Germinal center (tissue), 1 donor: Measurements from ENCODE around the gene GRIP2.

Experiments
- DNase-seq: peaks from one replicate; pipeline ENCODE4 v3.0.0; 2012; ENCODE audit warnings: mixed read lengths, low spot score

GRIP2 gene

DNA sequence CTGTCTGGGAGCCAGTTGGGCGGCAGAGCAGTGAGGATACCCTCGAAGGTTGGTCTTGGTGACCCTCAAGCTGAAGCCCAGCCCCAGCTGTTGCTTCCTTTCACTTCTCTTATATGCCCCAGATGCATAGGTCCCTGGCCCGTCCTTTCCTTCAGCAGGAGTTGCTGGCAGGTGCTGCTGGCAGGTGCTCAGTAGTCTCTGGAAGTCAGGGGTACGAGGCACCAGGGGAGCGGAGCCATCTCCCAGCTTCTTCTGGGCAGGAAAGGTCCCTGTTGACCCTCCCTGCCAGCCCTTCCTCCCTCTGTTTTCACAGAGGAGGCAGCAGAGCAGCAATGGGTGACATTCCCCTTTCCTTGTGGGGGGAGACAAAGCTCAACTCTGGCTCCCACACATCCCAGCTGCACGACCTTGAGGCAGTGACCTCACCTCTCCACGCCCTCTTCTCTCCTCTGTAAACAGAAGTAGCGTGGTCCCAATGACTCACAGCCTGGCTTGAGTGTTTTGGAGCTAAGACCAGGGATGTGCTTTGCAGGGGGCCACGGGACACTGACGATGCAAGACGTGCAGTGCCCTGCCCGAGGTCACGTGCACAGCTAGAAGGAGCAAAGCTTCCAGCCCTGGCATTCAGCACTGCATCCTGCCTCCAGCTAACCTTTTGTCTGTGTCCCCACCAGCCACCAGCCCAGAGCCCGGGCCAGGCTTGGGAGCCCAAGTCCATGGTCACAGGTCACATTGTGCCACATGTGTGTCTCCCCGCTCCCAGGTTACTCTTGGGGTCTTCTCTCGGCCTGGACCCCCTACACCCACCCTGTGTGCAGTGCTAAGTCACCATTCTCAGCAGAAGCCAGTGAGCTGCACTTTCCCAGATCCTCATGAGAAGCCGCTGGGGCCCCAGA lies 88.0 kb downstream of the GRIP2 start:
- DNase-seq: no peak

DNA sequence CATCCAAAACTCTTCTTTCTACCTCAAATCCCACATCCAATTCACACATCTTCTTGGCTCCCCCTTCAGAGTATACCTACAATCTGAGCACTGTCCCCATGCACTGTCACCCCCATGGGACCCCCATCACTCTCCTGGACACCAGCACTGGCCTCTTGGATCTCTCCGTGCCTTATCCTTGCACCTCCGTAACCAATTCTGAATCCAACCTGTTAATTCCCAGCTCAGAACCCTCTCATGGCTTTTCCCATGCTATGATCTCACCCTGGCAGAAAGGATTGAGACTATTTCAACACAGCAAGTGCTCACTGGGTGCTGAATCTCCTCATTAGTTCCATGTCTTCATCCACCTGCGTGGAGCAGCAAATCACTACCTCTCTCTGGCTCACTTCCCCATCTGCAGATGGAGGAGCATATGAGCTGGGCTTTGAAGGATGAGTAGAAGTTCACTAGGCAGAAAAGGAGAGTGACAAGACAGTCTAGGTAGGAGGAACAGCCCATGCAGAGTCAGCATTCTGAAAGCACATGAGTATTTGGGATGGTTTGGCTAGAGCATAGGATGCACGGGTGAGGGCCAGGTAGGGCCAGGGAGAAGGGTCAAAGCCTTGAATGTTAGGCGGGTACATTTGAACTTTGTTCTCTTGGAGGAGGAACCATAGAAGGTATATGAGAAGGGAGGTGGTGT lies 89.1 kb downstream of the GRIP2 start:
- no peak for DNase-seq

DNA sequence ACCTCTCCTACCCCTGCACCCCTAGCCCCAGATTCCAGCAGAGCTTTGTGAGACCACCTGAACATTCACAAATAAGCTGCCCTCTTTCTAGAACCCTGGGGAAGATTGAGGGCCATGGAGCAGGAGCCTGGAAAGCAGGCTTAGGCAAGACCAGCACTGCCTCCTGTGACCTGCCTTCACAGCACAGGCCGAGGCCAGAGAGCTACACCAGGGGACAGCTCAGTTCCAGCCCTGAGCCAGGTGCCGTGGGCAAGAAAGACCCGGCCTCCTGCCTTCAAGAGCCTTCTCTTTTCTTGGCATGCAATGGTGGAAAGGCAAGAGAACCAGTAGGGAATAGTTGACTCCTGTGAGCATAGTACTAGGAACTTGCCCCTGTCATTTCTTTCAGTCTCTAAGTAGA lies 89.6 kb downstream of the GRIP2 start:
- DNase-seq: no peak

DNA sequence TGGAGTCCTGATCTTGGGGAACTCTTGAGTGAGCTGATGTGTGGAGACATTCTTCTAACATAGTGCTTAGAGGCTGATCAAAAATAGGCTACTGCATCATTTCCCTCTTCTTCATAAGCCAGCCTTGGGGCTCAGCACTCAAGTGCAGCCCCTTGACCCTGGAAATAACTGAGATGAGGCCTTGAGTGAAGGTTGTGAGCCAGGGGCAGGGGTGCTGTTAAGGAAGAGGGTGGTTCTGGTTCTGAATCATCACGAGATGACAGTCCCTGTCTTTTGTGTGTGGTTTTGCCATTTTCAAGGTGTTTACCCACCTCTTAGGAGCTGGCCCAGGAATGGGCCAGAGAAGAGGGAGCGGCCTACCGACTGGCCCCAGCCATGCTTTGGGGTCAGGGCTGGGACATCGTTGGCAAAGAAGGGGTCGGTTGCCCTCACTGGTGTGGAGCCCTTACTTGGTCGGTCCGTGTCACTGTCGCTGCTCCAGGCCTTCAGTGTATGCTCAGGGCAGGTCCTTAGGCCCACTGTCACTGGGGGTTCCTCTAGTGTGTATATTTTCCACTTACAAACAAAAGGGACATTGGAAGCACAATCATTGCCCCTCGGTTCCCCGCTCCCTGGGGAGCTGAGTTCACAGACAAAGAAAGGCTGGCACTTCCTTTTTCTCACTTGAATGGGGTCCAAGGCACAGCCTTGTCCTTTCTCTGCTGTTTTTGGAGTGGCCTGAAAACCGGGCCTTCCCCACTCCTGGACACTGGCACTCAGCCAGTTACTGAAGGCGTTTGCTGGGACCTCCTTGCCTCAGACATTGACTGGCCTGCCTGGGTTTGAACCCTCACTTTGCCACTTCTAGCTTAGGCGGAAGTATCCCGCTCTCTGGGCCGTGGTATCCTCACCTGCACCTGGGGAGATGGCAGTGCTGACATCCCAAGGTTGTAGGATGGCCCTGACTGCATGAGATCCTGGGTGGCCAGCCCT lies 91.1 kb downstream of the GRIP2 start:
- no peak for DNase-seq

DNA sequence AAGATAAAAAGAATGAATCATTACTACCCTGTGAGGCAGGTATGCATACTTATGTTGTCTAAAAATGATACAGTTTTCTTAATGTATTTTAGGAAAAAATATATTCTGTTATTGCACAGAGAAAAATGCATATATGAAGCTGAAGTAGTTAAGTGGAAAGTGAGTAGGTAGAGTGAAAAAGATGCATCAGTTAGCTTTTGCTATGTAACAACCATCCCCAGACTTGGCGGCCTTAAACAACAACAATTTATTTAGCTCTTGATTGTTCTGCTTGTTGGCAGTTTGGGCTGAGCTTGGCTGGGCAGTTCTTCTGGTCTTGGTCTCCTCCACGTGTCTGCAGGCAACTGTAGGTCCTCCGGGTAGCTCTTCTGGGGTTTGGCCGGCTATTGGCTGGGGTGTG lies 92.1 kb downstream of the GRIP2 start:
- DNase-seq: no peak

DNA sequence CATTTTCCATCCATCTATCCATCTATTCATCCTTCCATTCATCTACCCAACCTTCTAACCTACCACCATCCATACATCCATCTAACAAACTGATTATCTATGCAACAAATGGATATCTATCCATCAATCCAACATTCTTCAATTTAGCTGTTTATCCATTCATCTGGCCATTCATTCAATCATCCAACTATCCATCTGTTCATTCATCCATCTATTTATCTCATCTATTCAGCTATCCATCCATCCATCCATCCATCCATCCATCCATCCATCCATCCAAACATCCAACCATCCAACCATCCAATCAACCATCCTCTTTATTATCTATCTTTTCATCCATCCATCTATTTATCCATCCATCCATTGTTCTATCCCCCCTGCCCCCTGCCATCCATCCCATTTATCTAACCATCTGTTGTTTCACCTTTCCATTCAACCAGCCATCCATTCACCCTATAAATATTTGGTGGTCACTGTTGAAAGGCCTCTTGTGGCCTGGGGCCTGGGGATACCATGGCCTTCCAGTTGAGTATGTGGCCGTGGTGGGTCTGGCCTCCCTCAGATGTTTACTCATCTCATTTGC lies 93.1 kb downstream of the GRIP2 start:
- DNase-seq: no peak

DNA sequence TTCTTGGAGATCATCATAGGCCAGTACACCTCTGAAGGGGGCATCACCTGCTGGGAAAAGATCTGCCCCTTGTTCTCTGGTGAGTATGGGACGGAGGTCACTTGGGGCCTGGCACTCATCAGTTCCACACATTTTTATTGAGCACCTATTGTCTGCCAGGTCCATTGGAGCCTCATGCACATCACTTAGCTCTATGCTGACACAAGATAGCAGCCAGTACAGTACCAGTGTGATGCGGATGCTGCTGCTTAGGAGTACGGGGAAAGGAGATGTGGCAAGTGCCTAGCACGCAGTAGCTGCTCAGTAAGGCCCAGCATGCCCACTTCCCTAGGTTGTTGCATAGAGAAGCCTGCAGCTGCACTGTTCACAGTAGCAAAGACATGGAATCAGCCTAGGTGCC lies 94.4 kb downstream of the GRIP2 start:
- no peak for DNase-seq

DNA sequence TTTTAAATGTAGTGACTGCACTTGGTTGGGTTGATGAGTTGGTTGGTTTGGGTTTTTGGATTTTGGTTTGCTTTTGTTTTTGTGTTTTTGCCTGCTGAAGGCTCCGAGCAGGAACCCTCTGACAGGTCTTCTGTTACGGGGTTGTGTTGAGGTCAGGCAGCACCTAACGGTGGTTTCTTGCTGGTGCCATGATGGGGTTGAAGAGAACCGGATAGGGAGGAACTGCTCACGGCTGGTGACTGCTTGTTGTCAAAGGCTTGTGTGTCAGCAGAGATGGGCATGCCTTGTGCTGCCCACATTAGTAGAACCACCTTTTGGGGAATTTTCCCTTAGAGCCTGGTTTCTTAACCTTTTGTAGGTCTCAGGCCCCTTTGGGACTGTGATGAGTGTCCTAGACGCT lies 95.8 kb downstream of the GRIP2 start:
- DNase-seq: no peak

DNA sequence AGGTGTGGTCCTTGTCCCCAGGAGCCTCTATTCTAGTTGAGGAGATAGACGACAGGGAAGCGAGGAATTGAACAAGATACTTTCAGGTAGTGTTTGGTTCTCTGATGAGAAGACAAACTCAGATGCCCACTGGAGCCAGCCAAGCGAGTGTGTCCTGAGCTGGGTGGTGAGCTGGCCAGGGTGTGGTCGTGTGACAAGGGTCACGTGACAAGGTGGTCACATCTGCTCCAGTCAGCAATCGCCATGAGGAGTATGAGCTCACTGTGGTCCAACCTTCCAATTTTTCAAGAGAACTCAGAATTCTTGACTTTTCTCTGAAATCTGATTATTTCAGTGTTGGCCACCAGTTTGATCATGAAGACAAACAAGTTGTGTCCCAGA lies 98.2 kb downstream of the GRIP2 start:
- no peak for DNase-seq

DNA sequence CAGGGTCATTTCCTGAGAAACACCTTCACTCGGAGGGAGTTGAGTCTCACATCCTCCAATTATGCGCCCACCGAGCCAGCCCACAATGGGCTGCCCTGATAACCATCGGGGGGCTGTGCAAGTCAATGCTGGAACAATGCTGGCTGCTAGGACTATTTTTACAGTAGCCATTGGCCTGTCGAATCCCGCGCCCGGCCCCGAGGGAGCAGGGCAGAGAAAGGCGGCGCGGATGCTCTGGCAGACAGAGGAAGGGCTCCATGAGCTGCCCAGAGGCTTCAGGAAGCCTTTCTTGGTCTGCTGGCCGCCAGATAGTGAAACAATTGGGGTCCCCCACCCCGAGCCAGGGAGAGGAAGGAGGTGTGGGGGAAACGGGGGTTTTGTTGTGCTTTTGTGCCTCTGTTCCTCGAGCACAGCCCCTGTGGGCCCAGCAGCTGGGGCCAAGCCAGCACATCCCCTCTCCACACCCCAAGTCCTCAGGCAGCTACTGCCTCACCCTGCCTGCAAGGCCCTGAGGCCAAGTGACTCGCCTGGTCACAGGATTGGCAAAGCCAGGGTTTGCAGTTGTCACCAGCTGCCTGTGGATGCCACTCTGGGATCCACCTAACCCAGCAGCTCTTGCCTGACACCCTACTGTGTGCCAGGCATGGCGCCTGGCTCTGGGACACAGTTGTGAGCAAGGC lies 98.8 kb downstream of the GRIP2 start:
- DNase-seq: no peak

DNA sequence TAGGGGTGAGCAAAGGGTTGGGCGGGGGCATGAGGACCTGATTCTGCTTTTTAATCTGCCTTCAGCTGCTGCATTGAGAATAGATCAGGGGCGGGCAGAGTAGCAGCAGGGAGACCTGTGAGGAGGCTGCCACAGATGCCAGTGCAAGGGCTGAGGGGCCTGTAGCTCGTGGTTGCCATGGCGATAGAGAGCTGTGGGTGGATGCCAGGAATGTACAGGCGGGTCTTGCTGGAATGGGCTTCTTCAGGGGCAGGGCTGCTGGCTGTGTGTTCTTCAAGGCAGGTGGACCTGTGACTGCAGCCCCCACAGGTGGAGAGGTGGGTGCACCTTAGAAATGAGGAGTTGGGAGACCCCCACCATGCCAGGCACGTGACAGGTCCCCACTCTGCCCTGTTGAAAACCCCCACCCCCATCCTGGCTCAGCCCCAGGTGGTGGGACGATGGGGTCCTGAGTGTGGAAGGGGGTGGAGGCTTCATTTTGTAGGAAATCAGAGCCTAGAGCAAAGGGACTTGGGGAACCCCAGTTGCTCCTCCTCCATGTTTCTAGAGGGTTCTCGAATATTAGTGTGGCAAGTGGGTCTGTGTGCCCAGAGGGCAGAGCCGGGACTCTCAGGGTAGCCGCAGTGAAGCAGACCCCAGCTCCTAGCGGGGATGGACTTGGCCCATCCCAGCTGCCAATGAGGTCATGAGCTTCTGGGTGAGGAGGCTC lies 99.5 kb downstream of the GRIP2 start:
- DNase-seq: no peak

DNA sequence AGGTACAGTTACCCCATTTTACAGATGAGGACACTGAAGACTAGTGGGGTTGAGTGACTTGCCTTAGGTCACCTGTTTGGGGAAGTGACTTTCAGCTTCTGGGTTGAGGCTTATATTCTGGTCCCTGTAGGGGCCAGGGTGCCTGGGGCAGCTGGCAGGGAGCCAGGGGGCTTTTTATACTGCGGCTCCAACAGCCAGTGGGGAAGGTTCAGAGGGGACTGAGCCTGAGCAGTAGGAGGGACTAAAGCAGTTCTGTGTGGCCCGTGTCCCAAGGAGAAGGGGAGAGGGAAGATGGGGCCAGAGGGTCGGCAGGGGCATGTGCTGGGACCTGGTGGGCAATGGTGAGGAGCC lies 100.0 kb downstream of the GRIP2 start:
- no peak for DNase-seq

DNA sequence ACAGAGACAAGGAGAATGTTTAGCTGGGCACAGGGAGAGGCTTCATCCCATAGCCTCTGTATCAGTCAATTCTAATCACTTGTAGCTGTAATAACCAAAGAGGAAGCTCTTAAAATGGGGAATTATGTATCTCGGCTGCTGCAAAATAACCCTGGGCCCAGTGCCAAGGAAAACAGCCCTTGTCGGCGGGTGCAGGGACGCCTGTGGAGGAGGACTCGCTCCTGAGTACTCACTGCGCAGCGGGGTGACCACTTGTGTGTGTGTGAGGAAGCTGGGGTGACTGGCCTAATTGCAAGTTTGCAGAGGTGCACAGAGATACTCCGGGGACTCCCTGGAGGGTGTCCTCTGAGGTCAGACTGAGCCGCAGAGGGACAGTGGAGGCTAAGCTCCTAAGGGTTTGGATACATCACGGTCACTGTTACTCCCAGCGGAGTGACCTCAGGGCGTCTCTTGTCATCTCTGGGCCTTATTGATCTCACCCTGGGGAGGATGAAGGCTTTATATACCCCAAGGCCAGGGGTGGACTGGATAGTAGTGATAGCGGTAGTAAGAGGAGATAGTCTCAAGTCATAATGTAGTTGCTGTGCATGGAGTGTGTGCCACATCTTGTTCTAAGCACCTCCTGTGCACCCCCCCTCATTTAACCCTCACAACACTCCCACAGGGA lies 100.5 kb downstream of the GRIP2 start:
- no peak for DNase-seq
